Measurements from ENCODE around the gene RIIAD1.

DNA sequence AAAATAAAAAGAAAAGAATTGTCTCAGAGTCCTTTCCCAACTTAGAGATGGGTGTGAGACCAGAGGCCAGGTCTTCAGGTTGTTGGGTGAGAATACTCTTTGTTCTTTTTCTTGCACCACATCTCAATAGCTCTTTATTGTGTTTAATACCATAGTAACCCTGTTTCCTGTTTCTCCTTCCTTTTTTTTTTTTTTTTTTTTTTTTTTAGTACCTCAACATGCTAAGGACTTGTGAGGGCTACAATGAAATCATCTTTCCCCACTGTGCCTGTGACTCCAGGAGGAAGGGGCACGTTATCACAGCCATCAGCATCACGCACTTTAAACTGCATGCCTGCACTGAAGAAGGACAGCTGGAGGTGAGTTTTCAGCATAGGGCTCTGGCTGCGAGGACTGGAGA, 29.1 kb upstream of the RIIAD1 start:
- TF ChIP-seq CTCF (IDR thresholded peaks at IDR 0.05): no peak
- no peak for TF ChIP-seq POLR2A (IDR thresholded peaks at IDR 0.05)
- TF ChIP-seq EP300 (IDR thresholded peaks at IDR 0.05): no peak
